LHCN-M2 (cell line): ENCODE data around the gene DEFB115. TPM values are rescaled to one million over a fixed set of nuclear protein-coding genes. Genes with fewer than 3 reads are reported as not detected.
"Not testable (repeated sequence)": the region's sequence is repeated elsewhere in the genome, so short reads cannot be mapped to it uniquely, and the experiment has no call there.

Experiments used
- DNase-seq: peaks from one replicate; pipeline ENCODE4 v3.0.0-alpha.2; 2012; ENCODE audit warnings: low read depth
- polyA plus RNA-seq: library from polyadenylated mRNA; unstranded; fragments of >200 nt; gene quantifications from one replicate; pipeline ENCODE4 v1.2.1, GENCODE V29; 2012; ENCODE audit warnings: missing spikeins
- total RNA-seq: library from RNA; depleted of rRNA; stranded (reverse); fragments of >200 nt; gene quantifications from 2 replicates; pipeline ENCODE4 v1.2.3, GENCODE V29; 2014; rRNA removed

DEFB115 gene, protein sequence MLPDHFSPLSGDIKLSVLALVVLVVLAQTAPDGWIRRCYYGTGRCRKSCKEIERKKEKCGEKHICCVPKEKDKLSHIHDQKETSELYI
- total RNA-seq: not detected in 2 replicates
- not detected for polyA plus RNA-seq

GRCh38 chr20:31257364-31257763, at the start of gene DEFB115:
DEFB115 (plus strand) TSS chr20:31257664; CDS start chr20:31257664, 0 bp downstream.
- DNase-seq: no peak

DNA sequence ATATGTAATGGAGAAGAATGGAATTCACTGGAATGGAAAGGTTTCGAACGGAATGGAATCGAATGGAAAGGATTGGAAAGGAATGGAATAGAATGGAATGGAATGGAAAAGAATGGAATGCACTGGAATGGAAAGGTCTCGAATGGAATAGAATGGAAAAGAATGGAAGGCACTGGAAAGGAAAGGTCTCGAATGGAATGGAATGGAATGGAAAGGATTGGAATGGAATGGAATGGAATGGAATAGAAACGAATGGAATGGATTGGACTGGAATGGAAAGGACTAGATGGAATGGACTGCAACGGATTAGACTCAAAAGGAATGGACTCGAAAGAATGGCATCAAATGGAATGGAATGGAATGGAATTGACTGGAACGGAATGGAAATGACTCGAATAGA, 20.5 kb upstream of the DEFB115 start:
- DNase-seq: no peak

- DNase-seq: no peak
Observed at GRCh38 chr20:31237763-31238162, 19.7 kb upstream of the DEFB115 start.

- DNase-seq: no peak
Observed at GRCh38 chr20:31239139-31239538, 18.3 kb upstream of the DEFB115 start.

DNA sequence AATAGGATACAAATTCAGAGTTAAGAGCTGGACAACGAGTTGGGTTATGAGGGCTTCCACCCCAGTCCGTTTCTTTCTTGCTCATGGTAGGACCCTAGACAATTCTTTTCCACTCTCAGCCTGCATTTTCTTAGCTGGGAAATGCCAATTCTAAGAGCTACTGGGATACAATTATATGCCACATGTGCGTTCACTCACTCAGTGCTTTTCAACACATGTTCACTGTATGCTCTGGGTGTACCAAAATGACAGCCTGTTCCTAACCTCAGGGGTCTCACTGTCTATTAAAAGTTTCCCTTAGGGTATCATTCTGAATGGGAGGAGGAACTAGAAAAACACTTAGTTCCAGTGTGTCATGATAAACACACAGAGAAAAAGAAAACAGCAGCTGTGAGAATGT, 505 bp upstream of the DEFB115 start:
- no peak for DNase-seq

- no peak for DNase-seq
Observed at GRCh38 chr20:31260326-31260932, 3.0 kb downstream of the DEFB115 start.

GRCh38 chr20:31274441-31274840, 17.0 kb downstream of the DEFB115 start:
- no peak for DNase-seq

GRCh38 chr20:31278178-31278577, 20.7 kb downstream of the DEFB115 start:
- no peak for DNase-seq

GRCh38 chr20:31284964-31285363, 27.5 kb downstream of the DEFB115 start:
- DNase-seq: not testable (repeated sequence)

DNA sequence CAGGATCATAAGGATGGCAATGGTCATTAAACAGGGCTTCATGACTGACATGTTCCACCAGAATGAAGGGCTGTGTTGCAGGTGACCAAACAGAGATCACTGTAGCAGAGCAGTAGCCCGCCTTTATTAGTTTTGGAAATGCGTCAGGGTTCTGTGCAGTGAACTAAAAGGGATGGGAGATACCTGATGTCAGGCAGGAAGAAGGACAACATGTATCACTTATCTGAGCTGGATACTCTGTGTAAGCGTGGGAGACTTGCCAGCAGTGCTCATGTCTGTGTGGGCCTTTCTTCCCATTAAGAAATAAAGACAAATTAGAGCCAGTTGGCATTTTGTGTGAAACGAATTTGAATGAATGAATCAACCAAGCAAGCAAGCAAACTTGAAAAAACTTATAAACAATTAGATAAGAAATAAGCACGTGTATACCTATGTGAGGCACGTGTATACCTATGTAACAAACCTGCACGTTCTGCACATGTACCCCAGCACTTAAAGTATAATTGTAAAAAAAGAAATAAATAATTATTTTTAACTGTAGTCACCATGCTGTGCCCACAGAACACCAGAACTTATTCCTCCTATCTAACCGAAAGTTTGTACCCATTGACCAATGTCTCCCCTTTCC, 51.2 kb downstream of the DEFB115 start, which contains the start of gene DEFB116:
TSS of gene DEFB116 (minus strand) at position 51 of the 628 bp plus-strand sequence. CDS start at position 51, 0 bp downstream.
- no peak for DNase-seq

Other genes with a start within 250 kb of the DEFB115 start
- gene DEFB116, start 50.9 kb downstream of the DEFB115 start, total RNA-seq: not detected in 2 replicates
- gene DEFB118, start 110.9 kb downstream of the DEFB115 start, total RNA-seq: not detected in 2 replicates
- not detected in 2 replicates for gene DEFB119, start 132.9 kb downstream of the DEFB115 start, total RNA-seq
- gene DEFB121, start 148.6 kb downstream of the DEFB115 start, total RNA-seq: not detected in 2 replicates
- gene DEFB123, start 183.0 kb downstream of the DEFB115 start, total RNA-seq: not detected in 2 replicates
- not detected in 2 replicates for gene DEFB124, start 217.5 kb downstream of the DEFB115 start, total RNA-seq
- not detected in 2 replicates for gene REM1, start 217.6 kb downstream of the DEFB115 start, total RNA-seq